Loucy (cell line): ENCODE measurements around the gene PGS1.

ENCODE experiments used
- EZH2phosphoT487 ChIP-seq: fragments of 200-600 bp; IDR thresholded peaks from 2 replicates; pipeline ENCODE4 v1.6.1; 2018; ENCODE audit warnings: antibody characterized with exemption, mild to moderate bottlenecking, moderate library complexity, borderline replicate concordance
- TF ChIP-seq, protein P1 (sequence below): fragments of 200-600 bp; sonication (generic); conservative IDR thresholded peaks from 2 replicates; pipeline ENCODE4 v1.5.1; 2014; ENCODE audit warnings: mild to moderate bottlenecking, antibody characterized with exemption, low read length

DNA sequence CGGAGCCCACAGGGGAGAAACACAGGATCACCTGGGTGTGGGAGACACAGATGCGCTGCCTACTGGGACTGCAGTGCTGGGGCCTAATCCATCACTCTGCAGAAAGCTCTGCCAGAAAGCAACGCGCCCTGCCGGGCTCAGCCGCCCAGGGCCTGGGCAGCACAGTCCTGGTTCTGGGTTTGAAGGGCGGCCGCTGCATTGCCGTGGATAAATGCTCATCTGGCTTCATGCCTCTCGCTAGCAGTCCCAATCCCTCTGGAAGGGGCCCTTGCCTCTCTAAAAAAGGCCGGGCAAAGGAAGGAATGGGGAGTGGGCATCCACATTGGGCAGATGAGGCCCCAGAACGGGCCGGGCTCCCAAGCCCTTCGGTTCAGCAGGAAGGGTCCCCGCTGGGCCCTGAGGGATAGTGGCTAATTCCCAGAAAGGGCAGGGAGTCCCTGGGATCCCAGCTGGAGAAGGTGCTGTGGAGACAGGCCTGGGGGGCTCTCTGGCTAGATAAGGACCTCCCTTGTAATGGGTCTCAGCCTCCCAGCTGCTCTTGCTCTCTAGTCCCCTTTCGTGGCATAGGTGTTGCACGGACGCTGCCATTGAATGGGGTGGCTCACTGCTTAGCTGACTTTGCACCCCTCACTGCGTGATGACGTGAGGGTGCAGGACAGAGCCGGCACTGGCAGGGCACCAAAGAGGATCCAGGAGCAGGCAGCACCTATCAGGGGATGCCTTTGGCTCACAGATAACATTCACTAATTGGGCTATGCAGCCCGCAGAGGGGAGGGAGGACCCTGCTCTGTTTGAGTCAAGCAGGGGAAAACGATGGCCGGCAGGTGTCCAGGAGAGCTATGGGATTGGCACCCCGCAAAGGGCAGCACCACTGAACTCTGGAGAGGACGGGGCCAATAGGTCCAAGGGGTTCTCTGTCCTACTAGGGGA lies 88.6 kb downstream of the PGS1 start:
- TF ChIP-seq, protein P1, sequence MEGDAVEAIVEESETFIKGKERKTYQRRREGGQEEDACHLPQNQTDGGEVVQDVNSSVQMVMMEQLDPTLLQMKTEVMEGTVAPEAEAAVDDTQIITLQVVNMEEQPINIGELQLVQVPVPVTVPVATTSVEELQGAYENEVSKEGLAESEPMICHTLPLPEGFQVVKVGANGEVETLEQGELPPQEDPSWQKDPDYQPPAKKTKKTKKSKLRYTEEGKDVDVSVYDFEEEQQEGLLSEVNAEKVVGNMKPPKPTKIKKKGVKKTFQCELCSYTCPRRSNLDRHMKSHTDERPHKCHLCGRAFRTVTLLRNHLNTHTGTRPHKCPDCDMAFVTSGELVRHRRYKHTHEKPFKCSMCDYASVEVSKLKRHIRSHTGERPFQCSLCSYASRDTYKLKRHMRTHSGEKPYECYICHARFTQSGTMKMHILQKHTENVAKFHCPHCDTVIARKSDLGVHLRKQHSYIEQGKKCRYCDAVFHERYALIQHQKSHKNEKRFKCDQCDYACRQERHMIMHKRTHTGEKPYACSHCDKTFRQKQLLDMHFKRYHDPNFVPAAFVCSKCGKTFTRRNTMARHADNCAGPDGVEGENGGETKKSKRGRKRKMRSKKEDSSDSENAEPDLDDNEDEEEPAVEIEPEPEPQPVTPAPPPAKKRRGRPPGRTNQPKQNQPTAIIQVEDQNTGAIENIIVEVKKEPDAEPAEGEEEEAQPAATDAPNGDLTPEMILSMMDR: no peak
- TF ChIP-seq EZH2phosphoT487: no peak
